Nephron (organoid): ENCODE results near the gene HDAC7.

Source experiments
- H3K27ac Mint-ChIP-seq, 3 experiments: 2 replicates each; pipeline ENCODE4 v1.8.0; 2020; ENCODE audit warnings: mixed read lengths in 3 of 3, mild to moderate bottlenecking in 2 of 3, moderate library complexity in 1 of 3
- H3K27me3 Mint-ChIP-seq: 2 replicates; pipeline ENCODE4 v1.8.0; 2021; ENCODE audit warnings: low read depth, mild to moderate bottlenecking, moderate library complexity, mixed read lengths
- H3K36me3 Mint-ChIP-seq: 2 replicates; pipeline ENCODE4 v1.8.0; 2020; ENCODE audit warnings: low read depth, mixed read lengths
- H3K4me1 Mint-ChIP-seq: 2 replicates; pipeline ENCODE4 v1.8.0; 2020; ENCODE audit warnings: mixed read lengths
- H3K4me3 Mint-ChIP-seq, 3 experiments: 2 replicates each; pipeline ENCODE4 v1.8.0; 2020; ENCODE audit warnings: mild to moderate bottlenecking in 3 of 3, mixed read lengths in 3 of 3, moderate library complexity in 2 of 3
- H3K9me3 Mint-ChIP-seq: 2 replicates; pipeline ENCODE4 v1.8.0; 2020; ENCODE audit warnings: mixed read lengths
- CTCF ChIP-seq, 3 experiments: fragments of 200-600 bp; sonication (generic); IDR thresholded peaks; one replicate each; pipeline ENCODE4 v1.5.0; 2021; ENCODE audit warnings: antibody characterized with exemption in 3 of 3; ENCODE audit not compliant: unreplicated experiment in 3 of 3

HDAC7 gene

DNA sequence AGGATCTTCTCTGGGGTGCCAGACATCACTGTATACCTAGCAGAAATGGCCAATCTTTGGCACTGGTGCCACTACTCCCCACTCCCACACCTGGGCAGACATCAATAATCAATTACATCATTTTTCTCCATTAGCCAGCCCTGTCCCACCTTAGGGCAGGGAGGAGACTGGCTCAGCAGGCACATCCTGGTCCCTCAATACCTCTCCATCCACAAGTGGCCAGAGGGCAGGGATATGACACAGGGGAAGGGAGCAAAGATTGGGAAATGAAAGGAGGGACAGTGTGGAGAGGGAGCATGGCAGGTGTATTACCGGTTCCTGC is 71.2 kb downstream of the HDAC7 start:
- peaks cover 16% of the 10 kb centered on the region for H3K36me3 Mint-ChIP-seq
- no peak overlapping the region for H3K4me3 Mint-ChIP-seq
- TF ChIP-seq CTCF (IDR thresholded peaks at IDR 0.05; ENCODE audit: unreplicated experiment in 3 of 3) = no peak
- peaks cover 16% of the 10 kb centered on the region for H3K4me1 Mint-ChIP-seq
- H3K27ac Mint-ChIP-seq = no peak overlapping the region
- H3K9me3 Mint-ChIP-seq = no peaks in the 10 kb centered on the region
- peaks cover 10% of the 10 kb centered on the region for H3K27me3 Mint-ChIP-seq

- no peak overlapping the region for H3K4me3 Mint-ChIP-seq
- no peaks in the 10 kb centered on the region for H3K9me3 Mint-ChIP-seq
- peaks cover 17% of the 10 kb centered on the region for H3K4me1 Mint-ChIP-seq
- peaks cover 15% of the 10 kb centered on the region for H3K27me3 Mint-ChIP-seq
- TF ChIP-seq CTCF (IDR thresholded peaks at IDR 0.05; ENCODE audit: unreplicated experiment in 3 of 3) = no peak
- peaks cover 16% of the 10 kb centered on the region for H3K36me3 Mint-ChIP-seq
- no peak overlapping the region for H3K27ac Mint-ChIP-seq
These were observed 71.9 kb downstream of the HDAC7 start for GRCh38 chr12:47747596-47748506.

GRCh38 chr12:47747126-47747525 is 72.6 kb downstream of the HDAC7 start:
- H3K27ac Mint-ChIP-seq = no peak overlapping the region
- no peak for TF ChIP-seq CTCF (IDR thresholded peaks at IDR 0.05; ENCODE audit: unreplicated experiment in 3 of 3)
- no peaks in the 10 kb centered on the region for H3K9me3 Mint-ChIP-seq
- peaks cover 15% of the 10 kb centered on the region for H3K27me3 Mint-ChIP-seq
- H3K4me1 Mint-ChIP-seq = peaks cover 17% of the 10 kb centered on the region
- H3K36me3 Mint-ChIP-seq = peaks cover 16% of the 10 kb centered on the region
- H3K4me3 Mint-ChIP-seq = no peak overlapping the region

DNA sequence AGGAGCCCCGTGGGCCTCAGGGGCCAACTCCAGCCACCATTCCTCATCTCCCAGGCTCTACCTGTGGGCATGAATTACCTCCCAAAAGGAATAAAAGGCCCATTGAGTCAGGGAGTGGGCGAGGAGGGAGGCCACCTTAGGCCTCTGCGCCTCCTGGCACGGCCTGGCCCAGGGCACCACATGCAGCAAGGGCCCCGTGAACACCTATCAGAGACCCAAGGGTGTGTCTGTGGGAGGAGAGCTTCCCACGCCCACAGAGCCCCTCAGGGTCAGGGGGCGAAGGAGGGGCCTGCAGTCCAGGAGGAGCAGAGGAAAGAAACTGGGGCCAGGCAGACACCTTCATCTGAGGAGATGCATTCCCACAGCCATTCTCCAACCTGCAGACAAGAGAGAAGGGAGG is 73.2 kb downstream of the HDAC7 start:
- Mint-ChIP-seq H3K36me3 (peaks cover 16% of the 10 kb centered on the region), H3K4me1 (peaks cover 18% of the 10 kb centered on the region), H3K9me3 (no peaks in the 10 kb centered on the region), H3K27ac (no peak overlapping the region), H3K4me3 (no peak overlapping the region), H3K27me3 (peaks cover 15% of the 10 kb centered on the region)
- no peak for TF ChIP-seq CTCF (IDR thresholded peaks at IDR 0.05; ENCODE audit: unreplicated experiment in 3 of 3)

GRCh38 chr12:47746073-47746472 is 73.6 kb downstream of the HDAC7 start:
- Mint-ChIP-seq H3K4me3 (no peak overlapping the region), H3K36me3 (peaks cover 16% of the 10 kb centered on the region), H3K27ac (peak overlapping the region in 2 of 3 experiments; percentile 19 to 76), H3K4me1 (peaks cover 23% of the 10 kb centered on the region), H3K9me3 (no peaks in the 10 kb centered on the region), H3K27me3 (peaks cover 15% of the 10 kb centered on the region)
- TF ChIP-seq CTCF (IDR thresholded peaks at IDR 0.05; ENCODE audit: unreplicated experiment in 3 of 3) = no peak
